BJ (cell line): ENCODE results near the gene CNNM2. TPM values are rescaled to one million over a fixed set of nuclear protein-coding genes. Genes with fewer than 3 reads are reported as not detected.

Experiments used
- CTCF ChIA-PET: fragments of 350-600 bp; formaldehyde crosslinking; extraction: SDS; loops from one replicate; lab custom pipeline; 2021; ENCODE audit warnings: antibody characterized with exemption, inconsistent platforms; lab: Yijun Ruan, JAX
- POLR2A ChIA-PET: fragments of 300-600 bp; sonication (Branson Sonifier 250); formaldehyde crosslinking; extraction: SDS; loops from one replicate; lab custom pipeline; 2021; ENCODE audit warnings: antibody characterized with exemption; lab: Charles Lee
- DNase-seq: peaks from one replicate; pipeline ENCODE4 v3.0.0-alpha.2; 2011; ENCODE audit warnings: low read depth
- H3K27me3 ChIP-seq: 2 replicates; pipeline ENCODE4 v1.6.0; 2011; ENCODE audit warnings: low read length; ENCODE audit not compliant: control insufficient read depth, insufficient read depth
- H3K36me3 ChIP-seq: 2 replicates; pipeline ENCODE4 v1.5.1; 2011; ENCODE audit warnings: low read length; ENCODE audit not compliant: control insufficient read depth, insufficient read depth
- H3K4me3 ChIP-seq: 2 replicates; pipeline ENCODE4 v1.5.1; 2011; ENCODE audit warnings: low read depth, mild to moderate bottlenecking, control low read depth, low read length
- CTCF ChIP-seq: IDR thresholded peaks from 2 replicates; pipeline ENCODE4 v1.5.1; 2011; ENCODE audit warnings: low read depth, mild to moderate bottlenecking, control low read depth, inconsistent platforms, low read length, moderate library complexity; ENCODE audit not compliant: insufficient read depth
- polyA plus RNA-seq: library from polyadenylated mRNA; depleted of rRNA; stranded (reverse); fragments of >200 nt; gene quantifications from 2 replicates; pipeline ENCODE4 v1.2.3, GENCODE V29; 2011

Gene CNNM2
- polyA plus RNA-seq, 1 experiment = 3.7 TPM

GRCh38 chr10:102872163-102872562, 45.9 kb upstream of the CNNM2 start:
- ChIA-PET POLR2A (no interaction called here), CTCF (interaction anchor here (1.4 kb wide), 2 partner anchors 10 to 154 kb away, joined by 3 read pairs; no protein-coding TSS in a partner anchor)

GRCh38 chr10:102876747-102877153, 41.3 kb upstream of the CNNM2 start:
- Histone ChIP-seq H3K36me3 (no peaks in the 10 kb centered on the region), H3K4me3 (no peak overlapping the region), H3K27me3 (no peaks in the 10 kb centered on the region)
- POLR2A ChIA-PET = no interaction called here
- CTCF ChIA-PET = interaction anchor here (0.6 to 1.2 kb wide), 2 partner anchors 121 to 134 kb away, joined by 3 read pairs; no protein-coding TSS in a partner anchor
- no peak for TF ChIP-seq CTCF
- DNase-seq = no peak

More at GRCh38 chr10:102872163-102872562, 45.9 kb upstream of the CNNM2 start:
- no peaks in the 10 kb centered on the region for H3K36me3 ChIP-seq
- H3K27me3 ChIP-seq = no peaks in the 10 kb centered on the region
- no peak overlapping the region for H3K4me3 ChIP-seq
- no peak for DNase-seq
- TF ChIP-seq CTCF = no peak

- Histone ChIP-seq H3K36me3 (no peaks in the 10 kb centered on the region), H3K27me3 (no peaks in the 10 kb centered on the region), H3K4me3 (no peak overlapping the region)
- DNase-seq = no peak
- CTCF ChIA-PET = interaction anchor here (1.1 to 1.4 kb wide), 2 partner anchors 9 to 366 kb away, joined by 3 to 7 read pairs; no protein-coding TSS in a partner anchor
- no peak for TF ChIP-seq CTCF
- POLR2A ChIA-PET = no interaction called here
These were observed 39.5 kb upstream of the CNNM2 start for GRCh38 chr10:102878629-102879028.

GRCh38 chr10:102880256-102880655, 37.8 kb upstream of the CNNM2 start:
- Histone ChIP-seq H3K36me3 (no peaks in the 10 kb centered on the region), H3K27me3 (no peaks in the 10 kb centered on the region), H3K4me3 (no peak overlapping the region)
- POLR2A ChIA-PET = no interaction called here
- CTCF ChIA-PET = no interaction called here
- no peak for DNase-seq
- TF ChIP-seq CTCF = no peak

- no peak for TF ChIP-seq CTCF
- no peak for DNase-seq
- Histone ChIP-seq H3K36me3 (no peaks in the 10 kb centered on the region), H3K4me3 (no peak overlapping the region), H3K27me3 (no peaks in the 10 kb centered on the region)
- POLR2A ChIA-PET = no interaction called here
- CTCF ChIA-PET = interaction anchor here (0.7 to 5.4 kb wide), 4 partner anchors 9 to 156 kb away, joined by 3 to 23 read pairs (median 3); no protein-coding TSS in a partner anchor
These were observed 30.0 kb upstream of the CNNM2 start for GRCh38 chr10:102888048-102888447.
